ENCODE measurements around the gene PML.

The PML gene

GRCh38 chr15:73994413-73994883, at the start of gene PML:
PML (plus strand) TSS chr15:73994716; CDS start chr15:73994813, 97 bp downstream.
- DNase-seq = peak; percentile 99

GRCh38 chr15:73945130-73945508, 49.4 kb upstream of the PML start:
- DNase-seq = no peak

GRCh38 chr15:73946046-73946721, 48.3 kb upstream of the PML start:
- no peak for DNase-seq

GRCh38 chr15:73946795-73947370, 47.6 kb upstream of the PML start:
- no peak for DNase-seq

- no peak for DNase-seq
Measured at GRCh38 chr15:73947651-73948050, 46.9 kb upstream of the PML start.

- no peak for DNase-seq
Measured at GRCh38 chr15:73948396-73948795, 46.1 kb upstream of the PML start.

GRCh38 chr15:73948982-73949381, 45.5 kb upstream of the PML start:
- DNase-seq = no peak

- no peak for DNase-seq
Measured at GRCh38 chr15:73949496-73949895, 45.0 kb upstream of the PML start.

- DNase-seq = no peak
Measured at GRCh38 chr15:73950479-73950830, 44.1 kb upstream of the PML start.

GRCh38 chr15:73950831-73951561, 43.5 kb upstream of the PML start:
- peak; percentile 90 for DNase-seq

- DNase-seq = no peak
Measured at GRCh38 chr15:73951601-73952000, 42.9 kb upstream of the PML start.

- no peak for DNase-seq
Measured at GRCh38 chr15:73952171-73952912, 42.2 kb upstream of the PML start.

GRCh38 chr15:73952913-73953750, 41.4 kb upstream of the PML start:
- DNase-seq = no peak

GRCh38 chr15:73954188-73955145, 40.0 kb upstream of the PML start:
- DNase-seq = no peak

- DNase-seq = no peak
Measured at GRCh38 chr15:73955326-73955725, 39.2 kb upstream of the PML start.

GRCh38 chr15:73955861-73956742, 38.4 kb upstream of the PML start:
- no peak for DNase-seq

GRCh38 chr15:73956743-73957135, 37.8 kb upstream of the PML start:
- peak; percentile 43 for DNase-seq

- no peak for DNase-seq
Measured at GRCh38 chr15:73957276-73957675, 37.2 kb upstream of the PML start.

GRCh38 chr15:73957785-73958184, 36.7 kb upstream of the PML start:
- DNase-seq = no peak

GRCh38 chr15:73959012-73959581, 35.4 kb upstream of the PML start:
- DNase-seq = no peak

Data from inflammatory macrophage treated with lipopolysaccharide for 4 hours (primary cell).